IPS DF 4.7 (cell line): ENCODE data around the gene SNN.

Source experiments
- DNase-seq: peaks from one replicate; pipeline ENCODE4 v3.0.0-alpha.2; 2013; ENCODE audit warnings: low spot score; ENCODE audit errors: extremely low read depth

Gene SNN

DNA sequence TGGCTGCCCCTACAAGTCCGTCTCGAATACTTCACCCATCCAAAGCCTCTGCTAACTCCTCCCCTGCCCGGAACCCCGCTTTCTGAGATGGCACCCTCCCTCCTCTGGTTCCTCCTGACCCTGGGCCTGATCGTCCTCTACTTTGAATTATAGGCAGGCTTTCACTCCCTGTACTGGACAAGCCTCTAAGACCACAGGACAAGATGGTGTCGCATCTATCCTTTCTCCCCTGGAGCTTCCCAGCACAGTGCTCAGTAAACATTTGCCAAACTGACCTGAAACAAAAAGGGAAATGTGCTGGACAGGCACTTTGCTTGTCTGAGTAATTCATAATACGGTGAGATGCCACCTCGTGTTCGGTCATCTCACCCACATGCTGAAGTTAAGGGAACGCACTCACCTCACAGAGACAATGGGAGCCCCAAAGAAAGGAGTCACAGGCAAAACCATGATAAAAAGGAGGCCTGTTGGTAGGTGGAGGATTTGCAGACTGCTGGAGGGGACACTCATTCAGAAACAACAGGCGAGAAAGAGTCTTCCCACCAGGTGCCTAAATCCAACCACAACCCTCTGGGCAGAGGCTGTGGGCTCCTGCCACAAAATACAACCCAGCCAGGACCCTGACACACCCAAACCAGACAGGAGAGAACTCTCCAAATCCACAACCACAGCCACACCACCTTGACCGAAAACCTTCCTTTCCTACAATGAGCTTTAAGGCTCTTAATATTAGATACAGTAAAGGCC, 28.2 kb downstream of the SNN start:
- DNase-seq = no peak

DNA sequence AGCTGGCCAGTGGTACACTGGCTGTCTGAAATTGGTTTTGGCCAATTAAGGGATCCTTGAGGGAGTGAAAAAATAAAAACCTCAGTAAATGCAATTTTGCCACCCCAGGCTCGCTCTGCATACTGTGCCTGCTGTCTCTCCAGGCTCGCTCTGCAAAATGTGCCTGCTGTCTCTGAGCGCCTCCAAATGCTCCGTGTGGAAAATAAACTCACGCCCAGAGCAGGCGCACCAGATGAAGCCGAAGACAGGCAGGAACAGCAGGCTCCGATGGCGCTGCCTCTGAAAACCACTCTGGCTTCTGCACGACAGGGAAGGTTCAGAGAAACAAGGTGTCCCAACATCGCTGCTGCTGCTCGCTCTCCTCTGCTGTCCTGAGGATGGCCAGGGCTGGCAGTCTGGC, 29.1 kb downstream of the SNN start:
- no peak for DNase-seq

DNA sequence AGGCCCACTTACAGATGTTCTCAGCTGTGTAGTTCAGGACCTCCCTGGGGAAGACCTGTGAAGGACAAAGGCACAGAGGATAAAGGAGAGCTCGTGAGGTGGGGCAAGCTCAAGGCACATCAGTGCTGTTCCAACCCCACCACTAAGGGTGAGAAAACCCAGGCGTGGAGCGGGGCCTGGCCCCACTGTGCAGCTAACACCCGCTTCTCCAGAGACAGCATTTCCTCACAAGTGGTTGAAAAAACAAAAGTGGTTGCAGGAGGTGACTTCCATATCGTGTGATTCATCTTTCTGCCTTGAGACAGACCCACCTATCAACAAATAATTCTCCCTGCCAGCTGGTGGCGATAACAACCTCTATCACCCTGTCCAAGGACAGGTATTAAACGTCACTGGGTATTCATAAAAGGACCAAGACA, 30.0 kb downstream of the SNN start:
- DNase-seq = no peak

DNA sequence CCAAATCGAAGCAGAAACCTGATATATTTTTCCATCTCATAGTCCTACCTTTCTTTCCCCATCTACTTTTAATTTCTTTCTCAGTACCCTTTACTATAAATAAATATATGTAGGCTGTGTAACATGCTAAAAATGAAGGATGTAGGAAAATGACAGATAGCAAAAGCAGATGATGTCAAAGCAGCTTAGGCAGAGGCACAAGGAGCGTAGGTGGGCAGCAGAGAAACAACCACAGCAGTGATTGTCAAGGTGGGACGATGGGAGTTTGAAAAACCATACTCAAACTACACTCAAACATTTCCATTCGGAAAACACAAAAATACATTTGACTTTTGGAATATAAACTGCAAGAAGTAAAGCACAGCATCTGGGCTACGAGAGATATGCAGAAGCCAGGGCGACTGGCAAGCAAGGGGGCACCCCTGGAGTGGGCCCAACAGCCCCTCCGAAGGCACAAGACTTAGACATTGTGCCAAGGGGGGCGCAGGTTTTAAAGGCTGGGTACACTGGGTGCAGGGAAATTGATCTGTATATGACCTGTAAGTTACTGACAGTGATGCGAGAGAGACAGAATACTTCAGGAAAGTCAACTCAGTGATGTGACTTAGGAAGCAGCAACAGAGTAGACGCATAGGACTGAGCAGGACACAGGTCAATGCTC, 31.1 kb downstream of the SNN start:
- DNase-seq = no peak

DNA sequence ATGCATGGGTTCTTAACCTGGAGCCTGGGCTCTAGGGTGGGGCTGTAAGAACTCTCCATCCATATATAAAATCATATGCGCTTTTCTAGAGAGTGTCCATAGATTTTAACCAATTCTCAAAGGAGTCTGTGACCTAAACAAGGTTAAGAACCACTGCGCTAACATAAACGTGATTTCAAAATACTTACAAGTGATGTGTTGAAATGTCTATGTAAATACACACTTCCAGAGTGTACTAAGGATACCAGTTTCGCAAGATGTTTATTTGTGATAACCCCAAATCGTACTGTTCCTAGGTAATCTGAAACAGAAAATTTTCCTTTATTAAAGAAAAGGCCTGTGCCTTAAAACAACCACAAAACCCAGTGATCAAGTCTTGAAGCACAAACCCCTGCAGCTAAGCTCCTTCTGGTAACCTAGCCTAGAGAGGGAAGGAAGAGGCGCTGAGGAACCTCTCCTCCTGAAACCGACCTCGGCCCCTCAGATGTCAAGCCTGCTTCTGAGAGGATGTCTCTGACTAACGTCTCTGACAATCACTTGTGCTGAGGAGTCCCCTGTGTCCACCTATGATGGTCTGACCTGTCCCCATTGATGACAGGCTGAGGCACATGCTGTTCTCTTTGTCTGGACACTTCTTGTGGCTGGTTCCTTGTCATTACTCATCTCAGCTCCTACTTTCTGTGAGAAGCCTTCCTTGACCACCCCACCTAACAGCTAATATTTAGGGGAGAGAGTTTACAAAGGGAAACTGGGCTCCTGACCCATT, 32.2 kb downstream of the SNN start:
- DNase-seq = no peak

DNA sequence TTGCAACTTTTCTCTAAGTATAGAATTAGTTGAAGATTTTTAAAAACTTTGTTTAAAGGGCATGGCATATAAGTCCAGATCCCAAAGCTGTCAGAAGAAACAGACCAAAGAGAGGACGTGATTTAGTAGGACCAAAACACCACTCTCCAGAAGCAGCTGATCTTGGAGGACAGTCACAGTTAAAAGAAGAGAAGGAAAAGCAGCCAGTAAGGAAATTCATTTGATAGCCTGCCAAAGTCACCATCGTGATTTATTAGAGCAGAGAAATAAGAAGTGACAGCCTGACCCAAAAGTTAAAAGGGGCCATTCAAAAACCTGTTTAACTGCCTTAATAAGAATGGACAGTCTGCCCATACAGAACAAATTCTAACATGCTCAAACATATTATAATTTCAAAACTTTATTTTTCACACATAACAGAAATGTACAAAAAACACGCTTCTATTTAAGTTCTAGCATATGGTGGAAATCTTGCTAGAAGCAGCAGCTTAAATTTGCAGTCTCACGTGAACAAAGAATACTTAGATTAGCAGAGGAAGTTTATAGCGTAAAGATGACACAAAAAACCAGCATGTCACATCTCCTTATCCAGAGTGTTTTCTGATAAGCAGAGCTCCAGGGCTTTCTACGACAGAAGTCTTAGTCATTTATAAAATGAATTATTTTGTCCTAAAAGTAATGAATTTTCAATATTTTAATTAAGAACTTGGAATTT, 37.2 kb downstream of the SNN start:
- no peak for DNase-seq

DNA sequence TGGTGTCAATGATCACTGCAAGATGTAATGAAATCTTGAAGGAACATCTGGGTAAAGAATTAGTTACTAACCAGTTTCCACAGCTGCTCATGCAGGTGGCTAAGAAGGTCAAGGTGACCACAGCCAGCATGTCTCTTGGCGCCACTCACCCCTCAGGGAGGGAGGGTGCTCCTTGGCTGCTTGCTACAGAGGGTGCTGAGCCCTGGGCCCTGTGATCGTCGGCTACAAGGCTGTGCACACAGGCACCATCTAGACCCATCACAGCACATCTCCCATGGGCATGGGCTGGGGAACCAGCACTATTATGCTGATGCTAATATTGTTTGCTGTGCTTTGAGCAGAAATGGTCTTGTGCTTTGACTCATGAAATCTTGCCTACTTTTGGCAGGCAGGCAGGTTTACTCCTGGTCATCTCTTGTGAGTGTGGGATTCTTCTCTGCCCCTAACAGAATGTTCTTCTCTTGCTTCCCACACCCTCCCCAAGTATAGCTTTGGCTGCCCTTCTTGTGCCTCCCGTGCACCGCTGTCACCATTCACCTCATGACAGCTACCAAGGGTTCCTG, 38.0 kb downstream of the SNN start:
- no peak for DNase-seq

DNA sequence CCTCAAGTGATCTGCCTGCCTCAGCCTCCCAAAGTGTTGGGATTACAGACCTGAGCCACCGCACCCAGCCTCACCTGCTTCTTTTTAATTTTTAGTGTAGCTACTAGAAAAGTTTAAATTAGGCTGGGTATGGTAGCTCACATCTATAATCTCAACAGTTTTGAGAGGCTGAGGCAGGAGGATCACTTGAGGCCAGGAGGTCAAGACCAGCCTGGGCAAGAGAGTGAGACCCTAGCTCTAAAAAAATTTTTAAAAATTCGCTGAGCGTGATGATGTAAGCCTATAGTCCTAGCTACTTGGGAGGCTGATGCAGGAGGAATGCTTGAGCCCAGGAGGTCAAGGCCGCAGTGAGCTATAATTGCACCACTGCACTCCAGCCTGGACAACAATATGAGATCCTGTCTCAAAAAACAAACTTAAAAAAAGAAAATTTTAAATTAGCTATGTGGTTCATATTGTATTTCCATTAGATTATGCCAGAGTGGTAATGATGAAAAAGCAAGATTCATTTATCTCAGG, 39.5 kb downstream of the SNN start:
- no peak for DNase-seq

DNA sequence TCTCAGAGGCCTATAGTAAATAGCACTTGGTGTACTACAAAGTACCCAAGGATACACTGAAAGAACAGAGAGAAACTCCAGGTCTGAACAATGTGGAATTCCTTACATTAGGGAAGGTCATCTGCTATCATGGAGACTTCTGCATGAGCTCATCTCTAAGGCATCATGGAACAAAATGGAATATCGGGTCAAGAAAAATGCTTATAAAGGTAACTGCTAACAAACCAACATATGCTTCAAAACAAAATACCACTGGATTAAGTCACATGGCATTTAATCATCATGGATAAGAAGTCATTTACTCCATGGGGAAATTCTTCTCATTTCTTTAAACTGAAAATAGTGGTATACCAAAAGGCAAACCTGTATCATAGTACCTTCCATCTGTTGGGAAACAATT, 40.2 kb downstream of the SNN start:
- DNase-seq = no peak

DNA sequence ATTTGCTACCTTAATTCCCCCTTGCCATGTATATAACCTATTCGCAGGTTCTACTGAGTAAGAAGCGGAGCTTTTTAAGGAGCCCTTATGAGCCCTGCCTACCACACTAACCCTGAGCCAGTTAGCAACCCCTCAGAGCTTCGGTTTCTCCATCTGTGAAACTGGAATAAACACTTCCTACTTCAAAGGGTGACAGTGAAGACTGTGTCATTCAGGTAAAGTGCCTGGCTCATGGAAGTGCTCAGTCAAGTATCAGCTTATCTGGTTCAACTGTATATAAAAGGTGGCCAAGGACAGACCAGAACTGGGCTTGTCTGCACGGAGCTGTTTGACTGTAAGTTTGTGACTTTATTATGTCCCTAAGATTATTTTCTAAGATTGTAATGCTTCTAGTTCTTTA, 43.4 kb downstream of the SNN start:
- DNase-seq = no peak

DNA sequence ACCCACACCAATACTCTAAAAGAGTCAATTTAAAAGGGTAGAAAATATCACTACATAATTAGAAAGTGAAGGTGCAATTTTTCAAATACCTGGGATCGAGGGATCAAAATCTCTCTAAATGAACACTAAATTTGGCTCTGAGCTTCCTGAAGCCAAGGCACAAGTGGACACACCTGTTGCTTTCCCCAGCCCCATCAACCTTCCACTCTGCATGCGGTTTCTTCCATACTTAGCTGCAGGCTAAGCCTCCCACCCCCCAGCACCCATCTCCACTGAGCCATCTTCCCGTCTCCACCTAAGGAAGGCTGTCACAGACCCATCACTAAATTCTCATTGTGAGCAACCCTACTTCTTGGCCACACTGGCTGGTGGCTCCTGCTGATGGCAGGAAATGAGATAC, 43.9 kb downstream of the SNN start:
- no peak for DNase-seq

DNA sequence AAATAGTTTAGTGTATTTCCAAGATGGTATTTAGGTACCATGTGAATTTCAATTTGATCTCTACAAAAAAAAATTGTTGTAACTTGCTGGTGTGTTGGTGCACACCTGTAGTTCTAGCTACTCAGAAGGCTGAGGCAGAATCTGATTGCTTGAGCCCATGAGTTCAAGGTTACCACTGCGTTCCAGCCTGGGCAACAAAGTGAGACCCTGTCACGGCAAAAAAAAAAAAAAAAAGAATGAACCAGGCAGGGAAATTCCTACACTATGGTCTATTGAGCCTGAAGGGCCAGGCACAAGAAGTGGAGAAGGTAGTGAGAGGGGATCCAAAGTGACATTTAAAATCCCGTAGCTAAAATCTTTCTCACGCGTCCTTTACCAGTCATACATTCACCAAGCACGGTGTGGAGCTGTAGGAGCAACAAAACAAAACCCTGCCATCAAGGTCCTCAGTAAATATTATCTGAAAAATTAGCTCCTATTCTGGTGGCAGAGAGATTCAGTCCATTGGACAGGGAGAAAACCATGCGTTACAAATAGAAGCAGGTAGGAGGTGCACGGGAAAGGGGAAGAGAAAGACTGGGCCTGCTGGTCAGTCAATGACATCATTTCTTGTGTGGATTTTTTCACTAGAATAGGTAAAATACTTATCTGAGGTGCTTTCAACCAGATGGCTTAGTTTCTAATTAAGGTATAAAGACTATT, 47.1 kb downstream of the SNN start:
- DNase-seq = no peak

DNA sequence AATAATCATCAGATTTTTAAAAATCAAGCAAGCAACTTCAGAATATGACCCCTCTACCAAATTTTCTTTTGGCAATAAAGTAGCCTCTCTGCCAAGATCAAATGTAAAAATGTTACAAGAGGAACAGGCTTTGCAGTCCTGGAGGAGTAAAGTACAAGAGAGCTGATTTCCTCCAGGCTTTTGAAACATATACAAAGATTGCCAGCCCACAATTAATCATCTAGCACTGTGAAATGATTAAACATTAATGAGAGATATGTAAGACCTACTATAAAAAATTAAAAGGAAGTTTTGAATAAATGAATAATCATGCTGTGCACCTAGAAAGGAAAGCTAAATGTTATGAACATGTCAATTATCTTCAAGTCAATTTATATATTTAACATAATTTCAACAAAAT, 48.1 kb downstream of the SNN start:
- no peak for DNase-seq

DNA sequence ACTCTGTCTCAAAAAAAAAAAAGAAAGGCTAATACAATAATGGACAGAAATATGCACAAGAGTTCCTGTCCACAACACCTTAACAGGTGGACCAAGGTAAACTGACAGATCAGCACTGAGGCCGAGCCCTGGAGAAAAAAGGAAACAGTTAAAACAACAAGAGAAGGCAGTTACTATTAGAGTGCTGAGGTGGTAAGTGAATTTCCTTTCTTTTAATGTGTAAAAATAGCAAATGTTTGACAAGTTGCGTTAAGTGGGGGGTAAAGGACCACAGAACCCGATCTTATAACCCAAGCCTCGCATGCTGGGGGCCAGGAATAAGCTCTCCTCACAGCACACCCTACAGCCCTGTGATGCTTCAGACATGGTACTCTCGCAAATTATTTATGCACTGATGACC, 49.6 kb downstream of the SNN start:
- no peak for DNase-seq

DNA sequence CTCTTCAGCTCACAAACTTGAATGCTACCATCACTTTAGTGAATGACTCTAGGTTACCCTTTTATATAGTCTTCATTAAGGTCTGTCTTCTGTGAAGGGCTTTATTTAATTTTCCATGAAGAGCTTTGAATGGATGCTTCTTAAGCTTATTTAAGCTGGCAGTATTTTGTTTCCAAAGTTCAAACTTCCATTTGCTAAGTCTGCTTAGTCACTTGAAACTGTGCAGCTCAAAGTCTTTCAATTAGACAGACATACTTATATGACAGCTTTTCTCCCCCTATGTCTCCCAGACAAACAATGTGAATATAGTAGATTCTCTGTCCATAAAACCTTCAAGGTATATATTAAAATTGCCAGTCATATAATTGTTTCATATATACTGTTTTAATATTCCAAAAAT, 50.9 kb downstream of the SNN start:
- no peak for DNase-seq

DNA sequence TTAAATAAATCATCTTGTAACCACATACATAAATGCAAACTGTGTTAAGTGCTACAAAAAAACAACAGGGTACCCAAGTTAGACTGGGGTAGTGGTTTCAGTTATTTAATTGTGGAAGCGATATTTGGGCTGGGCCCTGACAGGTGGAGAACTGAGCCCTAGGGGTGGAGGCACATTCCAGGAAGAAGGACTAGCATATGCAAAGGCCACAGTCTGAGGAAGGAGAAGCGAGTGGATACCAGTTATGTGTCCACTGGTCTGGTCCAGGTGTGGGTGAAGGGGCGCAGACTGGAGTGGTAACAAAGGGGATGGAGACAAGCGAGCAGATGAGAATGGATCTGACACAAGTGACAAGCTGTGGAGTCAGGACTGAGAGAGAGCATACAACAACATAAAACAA, 51.5 kb downstream of the SNN start:
- DNase-seq = no peak

DNA sequence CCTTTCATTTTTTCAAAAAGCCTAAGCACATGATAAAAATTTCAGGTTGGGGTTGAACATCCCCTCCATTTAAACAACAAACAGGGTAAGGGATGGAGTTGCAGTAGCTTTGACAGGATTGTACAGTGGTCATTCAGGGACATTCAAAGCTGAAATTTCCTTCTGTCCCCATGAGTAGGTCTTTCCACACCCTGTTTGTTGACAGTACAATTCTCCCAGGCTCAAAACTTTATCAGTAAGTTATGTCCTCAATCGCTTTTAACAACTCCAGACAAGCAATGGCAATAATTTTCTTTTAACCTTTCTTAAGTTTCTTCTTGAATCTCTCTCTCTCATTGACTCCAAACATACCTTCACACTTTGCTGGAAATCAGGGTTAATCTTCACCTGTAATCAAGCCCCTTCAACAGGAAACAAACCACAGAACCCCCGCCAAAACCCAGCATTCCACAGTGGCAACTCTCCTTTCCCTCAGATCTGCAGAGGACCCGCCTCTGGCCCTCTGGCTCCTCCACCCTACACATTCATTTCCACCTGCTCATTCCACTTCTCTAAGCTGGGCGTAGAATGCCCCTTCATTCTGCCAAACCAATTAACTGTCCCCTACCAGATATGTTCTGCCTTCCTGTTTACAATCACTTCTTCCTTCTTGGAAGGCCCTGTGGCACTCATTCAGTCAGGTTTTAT, 53.7 kb downstream of the SNN start:
- DNase-seq = no peak

DNA sequence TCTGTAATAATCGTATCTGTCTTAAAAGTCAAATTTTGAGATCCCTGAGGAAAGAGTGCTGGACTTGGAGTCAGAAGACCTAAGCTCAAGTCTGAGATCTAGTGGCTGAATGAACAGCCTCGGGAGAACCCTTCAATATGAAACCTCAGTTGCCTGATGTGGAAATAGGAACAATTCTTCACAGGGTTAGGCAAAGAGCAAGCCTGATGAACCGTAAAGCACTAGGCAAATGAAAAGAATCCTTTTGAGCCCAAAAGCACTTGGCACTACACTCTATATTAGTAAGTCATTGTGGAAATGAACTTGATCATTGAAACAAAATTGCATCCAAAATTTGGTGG, 54.2 kb downstream of the SNN start:
- DNase-seq = no peak

DNA sequence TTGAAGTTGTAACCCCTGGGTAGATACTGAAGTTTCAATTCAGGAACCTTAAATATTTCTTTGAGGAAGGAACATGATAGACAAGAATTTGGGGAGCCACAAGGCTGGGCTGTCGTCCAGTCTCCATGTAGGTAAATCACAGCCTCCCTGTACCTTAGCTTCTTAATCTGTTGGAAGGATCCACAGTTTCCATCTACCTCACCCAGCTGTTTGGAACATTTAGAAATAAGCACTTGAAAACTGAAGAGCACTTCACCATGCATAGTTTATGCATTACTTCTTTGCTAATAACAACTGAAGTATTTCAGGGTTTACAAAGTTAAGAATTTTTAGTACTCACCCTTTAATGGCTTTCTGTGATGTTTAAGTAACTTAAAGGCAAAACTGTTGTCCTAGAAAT, 57.2 kb downstream of the SNN start:
- DNase-seq = no peak

DNA sequence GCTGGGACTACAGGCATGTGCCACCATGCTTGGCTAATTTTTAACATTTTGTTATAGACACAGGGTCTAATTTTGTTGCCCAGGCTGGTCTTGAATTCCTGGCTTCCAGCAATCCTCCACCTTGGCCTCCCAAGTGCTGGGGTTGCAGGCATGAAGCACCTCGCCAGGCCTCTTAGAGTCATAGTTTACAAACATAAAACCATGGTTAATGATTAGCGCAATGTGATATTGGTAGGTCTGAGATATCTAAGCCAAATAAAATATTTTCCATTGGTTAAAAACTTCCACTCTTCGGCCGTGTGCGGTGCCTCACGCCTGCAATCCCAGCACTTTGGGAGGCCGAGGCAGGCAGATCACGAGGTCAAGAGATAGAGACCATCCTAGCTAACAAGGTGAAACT, 57.8 kb downstream of the SNN start:
- DNase-seq = no peak
